Testis (tissue), 2 donors: ENCODE results near the gene RASSF7.

ENCODE experiments used
- POLR2A ChIP-seq: fragments of 450-650 bp; IDR thresholded peaks from one replicate; pipeline ENCODE4 v1.6.1; 2017; ENCODE audit warnings: antibody characterized with exemption, mild to moderate bottlenecking, moderate library complexity
- TF ChIP-seq, protein P1 (sequence below), 3 experiments: fragments of 450-650 bp in 2 of 3; fragments of 200-600 bp in 1 of 3; sonication (generic) in 1 of 3; IDR thresholded peaks; one replicate each; pipeline ENCODE4 v1.5.1; 2016 to 2019; ENCODE audit warnings: antibody characterized with exemption in 3 of 3, mild to moderate bottlenecking in 2 of 3, moderate library complexity in 1 of 3

GRCh38 chr11:558503-558902, 2.3 kb upstream of the RASSF7 start:
- no peak for TF ChIP-seq POLR2A
- TF ChIP-seq, protein P1, sequence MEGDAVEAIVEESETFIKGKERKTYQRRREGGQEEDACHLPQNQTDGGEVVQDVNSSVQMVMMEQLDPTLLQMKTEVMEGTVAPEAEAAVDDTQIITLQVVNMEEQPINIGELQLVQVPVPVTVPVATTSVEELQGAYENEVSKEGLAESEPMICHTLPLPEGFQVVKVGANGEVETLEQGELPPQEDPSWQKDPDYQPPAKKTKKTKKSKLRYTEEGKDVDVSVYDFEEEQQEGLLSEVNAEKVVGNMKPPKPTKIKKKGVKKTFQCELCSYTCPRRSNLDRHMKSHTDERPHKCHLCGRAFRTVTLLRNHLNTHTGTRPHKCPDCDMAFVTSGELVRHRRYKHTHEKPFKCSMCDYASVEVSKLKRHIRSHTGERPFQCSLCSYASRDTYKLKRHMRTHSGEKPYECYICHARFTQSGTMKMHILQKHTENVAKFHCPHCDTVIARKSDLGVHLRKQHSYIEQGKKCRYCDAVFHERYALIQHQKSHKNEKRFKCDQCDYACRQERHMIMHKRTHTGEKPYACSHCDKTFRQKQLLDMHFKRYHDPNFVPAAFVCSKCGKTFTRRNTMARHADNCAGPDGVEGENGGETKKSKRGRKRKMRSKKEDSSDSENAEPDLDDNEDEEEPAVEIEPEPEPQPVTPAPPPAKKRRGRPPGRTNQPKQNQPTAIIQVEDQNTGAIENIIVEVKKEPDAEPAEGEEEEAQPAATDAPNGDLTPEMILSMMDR (IDR thresholded peaks at IDR 0.05), result no peak
